K562 (cell line): ENCODE results near the gene UNC79. TPM values are rescaled to one million over a fixed set of nuclear protein-coding genes. Genes with fewer than 3 reads are reported as not detected.

Source experiments
- ATAC-seq: fragments of 200-7000 bp; cut with Tn5 transposase; 3 replicates; pipeline ENCODE4 v1.9.1; 2020; ENCODE audit warnings: moderate library complexity
- BruUV-seq: library from RNA; stranded (reverse); fragments of 400-500 nt; replicated peaks from 2 replicates; lab custom pipeline; 2021; lab: Mats Ljungman, UMichigan
- CTCF ChIA-PET: fragments of 300-600 bp; formaldehyde crosslinking; extraction: SDS; loops from one replicate; lab custom pipeline; 2021; ENCODE audit warnings: low intra/inter-chr PET ratio; lab: Yijun Ruan, JAX
- POLR2A ChIA-PET: fragments of 300-600, 350-650 bp; sonication (Branson Sonifier 250); formaldehyde crosslinking; extraction: SDS; loops from one replicate; lab custom pipeline; 2021; ENCODE audit warnings: antibody characterized with exemption, inconsistent platforms; lab: Yijun Ruan, JAX
- DNase-seq, 4 experiments: peaks; one replicate each; pipeline versions ENCODE4 v3.0.0 to v3.0.0-alpha.2; 2011 to 2018; ENCODE audit warnings: low spot score in 3 of 4, mixed read lengths in 3 of 4; ENCODE audit errors: extremely low read depth in 1 of 4
- FAIRE-seq: peaks from 2 replicates; lab custom pipeline; 2011; peaks lifted over from hg19 to GRCh38; lab: Jason Lieb, UNC
- H2AFZ ChIP-seq: 2 replicates; pipeline ENCODE4 v1.6.0; 2011; ENCODE audit warnings: low read depth, low read length, control low read depth, inconsistent platforms
- H3K27ac ChIP-seq: fragments of 200-600 bp; 3 replicates; pipeline ENCODE4 v1.8.0; 2011; ENCODE audit warnings: low read depth, mild to moderate bottlenecking, control low read depth, inconsistent platforms, low read length, moderate library complexity, mixed read lengths; ENCODE audit errors: extremely low read depth
- H3K27me3 ChIP-seq, 2 experiments: fragments of 300-600 bp in 1 of 2; 2 replicates in 1 of 2; 3 replicates in 1 of 2; pipeline versions ENCODE4 v1.6.0 to v1.8.0; 2011; ENCODE audit warnings: inconsistent platforms in 2 of 2, low read length in 2 of 2, mild to moderate bottlenecking in 1 of 2, mixed read lengths in 1 of 2, moderate library complexity in 1 of 2; ENCODE audit not compliant: control insufficient read depth in 2 of 2, insufficient read depth in 2 of 2
- H3K36me3 ChIP-seq: fragments of 300-600 bp; 3 replicates; pipeline ENCODE4 v1.8.0; 2011; ENCODE audit warnings: mild to moderate bottlenecking, low read length, inconsistent platforms; ENCODE audit not compliant: control insufficient read depth, insufficient read depth
- H3K4me1 ChIP-seq, 2 experiments: fragments of 200-600 bp in 1 of 2; replicated peaks in 1 of 2; 2 replicates in 1 of 2; 3 replicates in 1 of 2; pipeline versions ENCODE4 v1.5.1 to v1.8.0; 2011; ENCODE audit warnings: inconsistent platforms in 2 of 2, low read length in 2 of 2, mild to moderate bottlenecking in 1 of 2, mixed read lengths in 1 of 2, moderate library complexity in 1 of 2; ENCODE audit not compliant: control insufficient read depth in 2 of 2, insufficient read depth in 2 of 2
- H3K4me2 ChIP-seq: 2 replicates; pipeline ENCODE4 v1.6.1; 2011; ENCODE audit warnings: low read length, control low read depth, inconsistent platforms, mixed read lengths; ENCODE audit not compliant: insufficient read depth
- H3K4me3 ChIP-seq: fragments of 200-600 bp; sonication (generic), shearing (Covaris generic); 2 replicates; pipeline ENCODE4 v1.5.1; 2016; ENCODE audit warnings: control low read depth, inconsistent platforms
- H3K79me2 ChIP-seq: fragments of 200-600 bp; 3 replicates; pipeline ENCODE4 v1.8.0; 2011; ENCODE audit warnings: low read length, inconsistent platforms; ENCODE audit not compliant: control insufficient read depth, insufficient read depth
- H3K9ac ChIP-seq, 2 experiments: 2 replicates each; pipeline versions ENCODE4 v1.6.0 to v1.6.1; 2011; ENCODE audit warnings: low read depth in 2 of 2, low read length in 2 of 2, control low read depth in 1 of 2, inconsistent platforms in 1 of 2, mild to moderate bottlenecking in 1 of 2, mixed read lengths in 1 of 2; ENCODE audit not compliant: insufficient read depth in 1 of 2
- H3K9me1 ChIP-seq: one replicate; pipeline ENCODE4 v1.6.0; 2011; ENCODE audit warnings: inconsistent platforms, mild to moderate bottlenecking, low read length, moderate library complexity; ENCODE audit not compliant: control insufficient read depth, insufficient read depth
- H3K9me3 ChIP-seq: replicated peaks from 2 replicates; pipeline ENCODE4 v1.5.1; 2011; ENCODE audit warnings: low read depth, low read length, inconsistent platforms; ENCODE audit not compliant: control insufficient read depth, insufficient read depth
- H4K20me1 ChIP-seq: replicated peaks from 2 replicates; pipeline ENCODE4 v1.6.1; 2011; ENCODE audit warnings: low read length, inconsistent platforms, mixed read lengths; ENCODE audit not compliant: control insufficient read depth, insufficient read depth
- ARID2 ChIP-seq: fragments of 450-650 bp; IDR thresholded peaks from 2 replicates; pipeline ENCODE4 v1.6.1; 2017; ENCODE audit warnings: antibody characterized with exemption, mild to moderate bottlenecking
- CBX2 ChIP-seq: fragments of 200-600 bp; sonication (generic); IDR thresholded peaks from one replicate; pipeline ENCODE4 v1.6.1; 2012; ENCODE audit warnings: mild to moderate bottlenecking, low read length, inconsistent platforms; ENCODE audit not compliant: insufficient read depth, poor library complexity, severe bottlenecking
- CTCF ChIP-seq, 3 experiments: IDR thresholded peaks in 2 of 3; conservative IDR thresholded peaks in 1 of 3; 2 replicates each; pipeline ENCODE4 v1.5.1; 2011 to 2012; ENCODE audit warnings: low read length in 3 of 3, mild to moderate bottlenecking in 3 of 3, control low read depth in 2 of 3, improper control_type of control experiment in 1 of 3, inconsistent platforms in 1 of 3, low read depth in 1 of 3, mixed read lengths in 1 of 3, moderate library complexity in 1 of 3; ENCODE audit not compliant: insufficient read depth in 2 of 3
- FOXJ3 ChIP-seq: sonication (generic); formaldehyde crosslinking; IDR thresholded peaks from 2 replicates; pipeline ENCODE4 v1.4.0; 2020; ENCODE audit warnings: mild to moderate bottlenecking, missing genetic modification reagents
- KAT7 ChIP-seq: sonication (generic); formaldehyde crosslinking; IDR thresholded peaks from 2 replicates; pipeline ENCODE4 v1.8.0; 2022; ENCODE audit warnings: missing genetic modification reagents, mild to moderate bottlenecking, borderline replicate concordance
- MNT ChIP-seq, 2 experiments: fragments of 450-650 bp; conservative IDR thresholded peaks; 2 replicates each; pipeline ENCODE4 v1.6.1; 2017; ENCODE audit warnings: mild to moderate bottlenecking in 2 of 2, moderate library complexity in 2 of 2
- POLR2G ChIP-seq: fragments of 200-400 bp; formaldehyde crosslinking; IDR thresholded peaks from 2 replicates; pipeline ENCODE4 v1.6.1; 2017; ENCODE audit warnings: low read depth, mild to moderate bottlenecking, antibody characterized with exemption, low read length, moderate library complexity
- PRPF4 ChIP-seq: fragments of 200-400 bp; formaldehyde crosslinking; IDR thresholded peaks from one replicate; pipeline ENCODE4 v1.6.1; 2017; ENCODE audit warnings: low read length, low read depth, mild to moderate bottlenecking; ENCODE audit not compliant: insufficient read depth, poor library complexity, severe bottlenecking
- RAD51 ChIP-seq: fragments of 450-650 bp; IDR thresholded peaks from 2 replicates; pipeline ENCODE4 v1.7.1; 2016; ENCODE audit warnings: low read depth, mild to moderate bottlenecking, borderline replicate concordance
- TFAM ChIP-seq: fragments of 250-450 bp; sonication (Bioruptor Pico); conservative IDR thresholded peaks from 2 replicates; pipeline ENCODE4 v1.5.0; 2021; ENCODE audit warnings: mild to moderate bottlenecking, moderate library complexity
- ZBTB7A ChIP-seq: IDR thresholded peaks from 2 replicates; pipeline ENCODE4 v1.6.1; 2011; ENCODE audit warnings: low read depth, mild to moderate bottlenecking, low read length, moderate library complexity, borderline replicate concordance; ENCODE audit not compliant: control insufficient read depth
- ZNF408 ChIP-seq: fragments of 250-450 bp; sonication (Bioruptor Pico); IDR thresholded peaks from 2 replicates; pipeline ENCODE4 v1.4.0; 2020; ENCODE audit warnings: low read depth, mild to moderate bottlenecking, moderate library complexity
- ZNF707 ChIP-seq: fragments of 250-450 bp; sonication (Bioruptor Pico); conservative IDR thresholded peaks from 2 replicates; pipeline ENCODE4 v1.8.0; 2022; ENCODE audit warnings: inconsistent platforms, mild to moderate bottlenecking, moderate library complexity
- ZNF778 ChIP-seq: fragments of 450-650 bp; formaldehyde crosslinking; IDR thresholded peaks from 2 replicates; pipeline ENCODE4 v1.4.0; 2020; ENCODE audit warnings: mild to moderate bottlenecking, moderate library complexity
- WGBS: fragments of 100-300 bp; shearing (Covaris generic); methylation state at CpG from one replicate; pipeline ENCODE4 v1.1.6; 2016; ENCODE audit warnings: low coverage, mixed read lengths; ENCODE audit not compliant: insufficient coverage; ENCODE audit errors: missing lambda C conversion rate; 5-methylcytosine and 5-hydroxymethylcytosine counted together
- in situ Hi-C: fragments of 300-500 bp; cut with MboI; formaldehyde crosslinking; loops from 4 replicates; pipeline ENCODE4 v1.15.0; 2018; ENCODE audit warnings: inconsistent platforms, mixed read lengths
- intact Hi-C: fragments of 100-400 bp; cut with micrococcal nuclease; formaldehyde crosslinking; loops from 2 replicates; pipeline ENCODE4 v1.14.2; 2022
- polyA plus RNA-seq, 8 experiments: library from polyadenylated mRNA; depleted of rRNA in 4 of 8; stranded (reverse) in 5 of 8; unstranded in 3 of 8; fragments of >200 nt; fragmentation: Nextera tagmentation in 2 of 8; fragmentation: Illumina TruSeq in 1 of 8; extraction: Ambion mirVana in 2 of 8; extraction: Trizol in 1 of 8; gene quantifications; 2 replicates each; pipeline versions ENCODE4 v1.2.1 to v1.2.3, GENCODE V29; 2011 to 2014; ENCODE audit warnings: inconsistent platforms in 1 of 8, missing spikeins in 1 of 8
- total RNA-seq, 7 experiments: library from RNA; depleted of rRNA in 6 of 7; stranded (reverse); fragments of >200 nt in 6 of 7; fragmentation: Illumina TruSeq in 2 of 7; extraction: Trizol in 2 of 7; gene quantifications; 2 replicates each; pipeline versions ENCODE4 v1.2.1 to v1.2.3, GENCODE V29; 2011 to 2021; ENCODE audit warnings: low replicate concordance in 1 of 7
- TF ChIP-seq, protein P1 (sequence below): IDR thresholded peaks from 2 replicates; pipeline ENCODE4 v1.6.1; 2011; ENCODE audit warnings: borderline replicate concordance, low read depth, mild to moderate bottlenecking, moderate library complexity, low read length; ENCODE audit not compliant: insufficient read depth, poor library complexity, severe bottlenecking

UNC79 gene
- total and polyA plus RNA-seq, 9 of the 15 experiments (the other 6 are each of a cell fraction or from before 2014, with no cell fraction given) = under 0.01 to 0.04 (median 0.01) TPM; not detected in 6

GRCh38 chr14:93702946-93703345, 272.2 kb downstream of the UNC79 start:
- H3K4me1 ChIP-seq = no peaks in the 10 kb centered on the region
- H3K4me3 ChIP-seq = no peak overlapping the region
- BruUV-seq = no TSS peak
- no peak for ATAC-seq
- H3K4me2 ChIP-seq = no peak overlapping the region
- 0% methylated on average over 4 of the region's 6 CpGs for WGBS
- CTCF ChIA-PET = no interaction called here
- H3K27ac ChIP-seq = no peak overlapping the region
- no peaks in the 10 kb centered on the region for H3K79me2 ChIP-seq
- H3K36me3 ChIP-seq = no peaks in the 10 kb centered on the region
- POLR2A ChIA-PET = no interaction called here
- H4K20me1 ChIP-seq = no peaks in the 10 kb centered on the region
- in situ Hi-C loops (no loop called here), intact Hi-C loops (no loop called here)
- H3K9me1 ChIP-seq = no peaks in the 10 kb centered on the region
- no peak overlapping the region for H3K9ac ChIP-seq
- no peak for FAIRE-seq
- H3K9me3 ChIP-seq = no peaks in the 10 kb centered on the region
- no peak for DNase-seq
- peaks cover 3 to 12% of the 10 kb centered on the region in 2 experiments; a peak in 3 of 5 replicates for H3K27me3 ChIP-seq
- H2AFZ ChIP-seq = no peak overlapping the region
- TF ChIP-seq, protein P1, sequence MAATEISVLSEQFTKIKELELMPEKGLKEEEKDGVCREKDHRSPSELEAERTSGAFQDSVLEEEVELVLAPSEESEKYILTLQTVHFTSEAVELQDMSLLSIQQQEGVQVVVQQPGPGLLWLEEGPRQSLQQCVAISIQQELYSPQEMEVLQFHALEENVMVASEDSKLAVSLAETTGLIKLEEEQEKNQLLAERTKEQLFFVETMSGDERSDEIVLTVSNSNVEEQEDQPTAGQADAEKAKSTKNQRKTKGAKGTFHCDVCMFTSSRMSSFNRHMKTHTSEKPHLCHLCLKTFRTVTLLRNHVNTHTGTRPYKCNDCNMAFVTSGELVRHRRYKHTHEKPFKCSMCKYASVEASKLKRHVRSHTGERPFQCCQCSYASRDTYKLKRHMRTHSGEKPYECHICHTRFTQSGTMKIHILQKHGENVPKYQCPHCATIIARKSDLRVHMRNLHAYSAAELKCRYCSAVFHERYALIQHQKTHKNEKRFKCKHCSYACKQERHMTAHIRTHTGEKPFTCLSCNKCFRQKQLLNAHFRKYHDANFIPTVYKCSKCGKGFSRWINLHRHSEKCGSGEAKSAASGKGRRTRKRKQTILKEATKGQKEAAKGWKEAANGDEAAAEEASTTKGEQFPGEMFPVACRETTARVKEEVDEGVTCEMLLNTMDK = no peak
- TF ChIP-seq PRPF4 (no peak), RAD51 (peak; percentile 38; the same call in 1 of the 2 replicates), FOXJ3 (CRISPR knock-in tag) (no peak), ARID2 (no peak), ZNF778 (CRISPR knock-in tag) (no peak), CBX2 (no peak), TFAM (CRISPR knock-in tag) (no peak), ZNF707 (CRISPR knock-in tag) (no peak), KAT7 (no peak), CTCF (IDR thresholded peaks at IDR 0.05 in 2 of 3, conservative IDR thresholded peaks at IDR 0.05 in 1 of 3; ENCODE audit: insufficient read depth in 2 of 3, low read depth in 1 of 3, low read length in 3 of 3) (no peak), POLR2G (no peak), MNT (conservative IDR thresholded peaks at IDR 0.05) (no peak), ZBTB7A (no peak), ZNF408 (CRISPR knock-in tag) (no peak)
